ENCODE results near the gene QPCT. TPM values are rescaled to one million over a fixed set of nuclear protein-coding genes. Genes with fewer than 3 reads are reported as not detected.

QPCT gene
- total and polyA plus RNA-seq, 2 of the 4 experiments (the other 2 are of a cell fraction) = 1.9 to 2.2 TPM

DNA sequence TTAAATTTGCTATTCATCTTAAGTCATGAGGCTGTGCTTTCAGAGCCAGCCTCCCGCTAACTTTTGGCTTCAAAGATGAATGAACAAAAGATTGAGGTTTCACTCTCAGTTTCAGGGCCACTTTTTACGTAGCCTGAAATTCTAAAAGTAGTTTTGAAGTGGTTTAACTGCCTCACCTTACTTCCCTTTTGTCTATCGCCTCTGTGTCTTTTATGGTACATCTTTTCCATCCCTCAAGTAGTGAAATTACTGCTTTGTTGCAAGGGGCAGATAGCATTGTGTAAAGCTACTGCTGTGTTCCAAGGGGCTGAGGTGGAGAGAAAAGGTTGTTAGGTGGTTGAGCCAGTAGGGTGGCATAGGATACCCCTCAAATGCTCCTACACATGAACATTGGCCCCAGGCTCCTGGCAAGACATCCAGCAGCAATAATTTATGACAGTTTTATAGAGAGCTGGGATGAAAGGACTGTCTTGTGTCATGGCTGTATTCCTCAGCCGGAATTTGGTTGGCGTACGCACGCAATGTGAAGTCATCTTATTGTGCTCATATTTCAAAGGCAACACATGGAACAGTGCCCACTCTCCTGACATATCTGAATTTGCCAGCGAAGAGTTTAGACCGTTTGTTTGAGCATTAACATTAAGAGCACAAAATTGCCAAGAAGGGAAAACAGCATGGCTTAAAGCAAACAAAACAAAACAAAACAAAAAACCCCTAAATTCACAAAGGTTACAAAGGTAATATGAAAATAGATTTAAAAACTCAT, 32.2 kb downstream of the QPCT start:
- peak overlapping the region; percentile 27; the same call in 1 of the 2 replicates for H4K91ac ChIP-seq (ENCODE audit: insufficient read depth, low read depth, low read length)
- H2AK5ac ChIP-seq (ENCODE audit: low read depth, low read length) = peak overlapping the region; percentile 24; the same call in 1 of the 2 replicates
- no peak overlapping the region for H4K5ac ChIP-seq (ENCODE audit: low read depth, low read length)
- H3K14ac ChIP-seq (replicated peaks; ENCODE audit: low read depth, low read length) = peak overlapping the region; percentile 26; the same call in 1 of the 2 replicates
- peak overlapping the region in 1 of 2 experiments; percentile 30; a peak in 1 of 4 replicates for H4K8ac ChIP-seq (ENCODE audit: low read depth in 2 of 2, low read length in 2 of 2)
- ChIA-PET CTCF (no interaction called here), POLR2A (ENCODE audit: unreplicated experiment) (no interaction called here)
- H3K9ac ChIP-seq (ENCODE audit: low read depth, low read length) = no peak overlapping the region
- H3K79me1 ChIP-seq (ENCODE audit: low read depth in 1 of 2, low read length in 2 of 2) = peaks cover 0 to 4% of the 10 kb centered on the region in 2 experiments; a peak in 1 of 4 replicates
- in situ Hi-C loops (cut with MboI; ENCODE audit: low sequenced_read_pairs) (no loop called here), intact Hi-C loops (cut with micrococcal nuclease) (no loop called here), dilution Hi-C loops (cut with HindIII; ENCODE audit: low sequenced_read_pairs, unreplicated experiment) (no loop called here)
- 10% methylated on average over 2 of the region's 9 CpGs; no CpG with 5 or more reads in 1 of the 2 experiments for WGBS, 2 experiments (ENCODE audit: extremely low coverage in 2 of 2, insufficient read length in 1 of 2)
- no peak overlapping the region; the same call in 1 of the 2 replicates for H3K4ac ChIP-seq (ENCODE audit: low read depth, low read length)
- no peak overlapping the region for H2AK9ac ChIP-seq (replicated peaks; ENCODE audit: low read depth, low read length, poor library complexity)
- BruUV-seq (replicated peaks) = no TSS peak
- peaks cover 9% of the 10 kb centered on the region for H3K4me1 ChIP-seq (ENCODE audit: control insufficient read depth, insufficient read depth, low read length)
- H2BK120ac ChIP-seq (ENCODE audit: low read depth, low read length) = no peak overlapping the region
- H4K20me1 ChIP-seq (ENCODE audit: insufficient read depth, low read length) = no peaks in the 10 kb centered on the region
- peaks cover 9% of the 10 kb centered on the region for H3K9me1 ChIP-seq (ENCODE audit: insufficient read depth, low read length)
- H3K56ac ChIP-seq (ENCODE audit: extremely low read depth, insufficient read depth, low read length) = no peak overlapping the region
- no peak overlapping the region for H3K27ac ChIP-seq (ENCODE audit: insufficient read depth, low read length)
- H3K4me3 ChIP-seq (ENCODE audit: insufficient read depth, low read depth, low read length) = peak overlapping the region; percentile 14; the same call in 1 of the 2 replicates
- H2BK20ac ChIP-seq (ENCODE audit: low read depth, low read length) = 0 out of 2 replicates have a peak overlapping the region, but pooled peaks have one; percentile 27
- peak overlapping the region; percentile 22; the same call in 1 of the 3 replicates for H2BK15ac ChIP-seq (ENCODE audit: low read depth, low read length)
- H3K9me3 ChIP-seq (ENCODE audit: control insufficient read depth, insufficient read depth, low read length) = no peaks in the 10 kb centered on the region
- H3K4me2 ChIP-seq (ENCODE audit: low read depth, low read length) = peak overlapping the region; percentile 90
- H2BK5ac ChIP-seq (ENCODE audit: low read depth, low read length, poor library complexity, severe bottlenecking) = peak overlapping the region; percentile 39
- no peak overlapping the region for H3K23ac ChIP-seq (ENCODE audit: low read depth, low read length)
- ATAC-seq (ENCODE audit: low read depth) (peak; percentile 66), DNase-seq (peak; percentile 94)
- TF ChIP-seq SMC3 (IDR thresholded peaks at IDR 0.05; ENCODE audit: low read depth, low read length) (no peak), CTCF (conservative IDR thresholded peaks at IDR 0.05; ENCODE audit: low read depth, low read length) (no peak), MAFK (IDR thresholded peaks at IDR 0.05; ENCODE audit: low read depth, low read length) (0 out of 2 replicates have a peak, but pooled peaks have one; percentile 3), BHLHE40 (IDR thresholded peaks at IDR 0.05; ENCODE audit: low read depth, low read length) (no peak), CEBPB (IDR thresholded peaks at IDR 0.05; ENCODE audit: low read depth, low read length) (peak; percentile 66; the same call in 1 of the 2 replicates), USF2 (IDR thresholded peaks at IDR 0.05; ENCODE audit: low read depth, low read length) (no peak), MXI1 (IDR thresholded peaks at IDR 0.05; ENCODE audit: borderline replicate concordance, low read depth, low read length) (no peak)
- no peaks in the 10 kb centered on the region for H3K36me3 ChIP-seq (ENCODE audit: control insufficient read depth, insufficient read depth, low read length)
- H3K27me3 ChIP-seq (ENCODE audit: control insufficient read depth, insufficient read depth, low read length) = no peaks in the 10 kb centered on the region
- peak overlapping the region; percentile 15 for H2AFZ ChIP-seq (replicated peaks; ENCODE audit: low read length, poor library complexity)
- H3K18ac ChIP-seq (ENCODE audit: low read depth, low read length) = peak overlapping the region; percentile 30; the same call in 1 of the 2 replicates

Measured in IMR-90 (cell line).